ENCODE data around the gene PPM1E.
A peak's percentile ranks its signal among the peaks of the same experiment; 100 is the strongest.

The PPM1E gene

GRCh38 chr17:58932956-58933355, 177.3 kb downstream of the PPM1E start:
- TF ChIP-seq ZFP30 (CRISPR knock-in tag; IDR thresholded peaks at IDR 0.05) (no peak), ZC3H10 (CRISPR knock-in tag; IDR thresholded peaks at IDR 0.05) (no peak), POU6F1 (CRISPR knock-in tag; IDR thresholded peaks at IDR 0.05; ENCODE audit: borderline replicate concordance, low read depth) (no peak), ZNF8 (CRISPR knock-in tag; IDR thresholded peaks at IDR 0.05) (no peak), ZFP3 (CRISPR knock-in tag; IDR thresholded peaks at IDR 0.05) (no peak), GLIS3 (CRISPR knock-in tag; IDR thresholded peaks at IDR 0.05) (no peak), CREB5 (CRISPR knock-in tag; IDR thresholded peaks at IDR 0.05; ENCODE audit: low read depth) (no peak), CSDC2 (CRISPR knock-in tag; IDR thresholded peaks at IDR 0.05) (no peak), ARNTL (CRISPR knock-in tag; IDR thresholded peaks at IDR 0.05; ENCODE audit: borderline replicate concordance, low read depth) (no peak), RARB (CRISPR knock-in tag; IDR thresholded peaks at IDR 0.05) (no peak), TSHZ2 (CRISPR knock-in tag; IDR thresholded peaks at IDR 0.05) (no peak), OSR1 (CRISPR knock-in tag; IDR thresholded peaks at IDR 0.05) (no peak), SNAI2 (CRISPR knock-in tag; IDR thresholded peaks at IDR 0.05) (no peak), PPARA (CRISPR knock-in tag; IDR thresholded peaks at IDR 0.05; ENCODE audit: borderline replicate concordance) (no peak), ZNF565 (CRISPR knock-in tag; conservative IDR thresholded peaks at IDR 0.05; ENCODE audit: low read depth) (no peak), PATZ1 (CRISPR knock-in tag; IDR thresholded peaks at IDR 0.05; ENCODE audit: borderline replicate concordance) (no peak), TOX (CRISPR knock-in tag; IDR thresholded peaks at IDR 0.05; ENCODE audit: borderline replicate concordance) (no peak), ESRRG (CRISPR knock-in tag; IDR thresholded peaks at IDR 0.05) (no peak), ISL1 (CRISPR knock-in tag; IDR thresholded peaks at IDR 0.05) (no peak)
- no peak for ATAC-seq

- no peak for ATAC-seq
- TF ChIP-seq ISL1 (CRISPR knock-in tag; IDR thresholded peaks at IDR 0.05) (peak; percentile 23; the same call in 1 of the 2 replicates), PPARA (CRISPR knock-in tag; IDR thresholded peaks at IDR 0.05; ENCODE audit: borderline replicate concordance) (no peak), ZNF565 (CRISPR knock-in tag; conservative IDR thresholded peaks at IDR 0.05; ENCODE audit: low read depth) (no peak), POU6F1 (CRISPR knock-in tag; IDR thresholded peaks at IDR 0.05; ENCODE audit: borderline replicate concordance, low read depth) (no peak), ARNTL (CRISPR knock-in tag; IDR thresholded peaks at IDR 0.05; ENCODE audit: borderline replicate concordance, low read depth) (no peak)
These were observed 180.6 kb downstream of the PPM1E start for GRCh38 chr17:58936295-58936694.

- no peak for TF ChIP-seq ESRRG (CRISPR knock-in tag; IDR thresholded peaks at IDR 0.05)
- no peak for ATAC-seq
These were observed 188.5 kb downstream of the PPM1E start for GRCh38 chr17:58944166-58944565.

- ATAC-seq, result no peak
- no peak for TF ChIP-seq ZNF8 (CRISPR knock-in tag; IDR thresholded peaks at IDR 0.05)
- no peak for TF ChIP-seq CSRNP3 (CRISPR knock-in tag; IDR thresholded peaks at IDR 0.05)
- TF ChIP-seq ARNTL (CRISPR knock-in tag; IDR thresholded peaks at IDR 0.05; ENCODE audit: borderline replicate concordance, low read depth), result no peak
- no peak for TF ChIP-seq CSDC2 (CRISPR knock-in tag; IDR thresholded peaks at IDR 0.05)
- TF ChIP-seq PPARA (CRISPR knock-in tag; IDR thresholded peaks at IDR 0.05; ENCODE audit: borderline replicate concordance), result no peak
- no peak for TF ChIP-seq ZNF70 (CRISPR knock-in tag; IDR thresholded peaks at IDR 0.05)
- no peak for TF ChIP-seq PATZ1 (CRISPR knock-in tag; IDR thresholded peaks at IDR 0.05; ENCODE audit: borderline replicate concordance)
- TF ChIP-seq POU6F1 (CRISPR knock-in tag; IDR thresholded peaks at IDR 0.05; ENCODE audit: borderline replicate concordance, low read depth), result no peak
- no peak for TF ChIP-seq TOX (CRISPR knock-in tag; IDR thresholded peaks at IDR 0.05; ENCODE audit: borderline replicate concordance)
- no peak for TF ChIP-seq ZNF565 (CRISPR knock-in tag; conservative IDR thresholded peaks at IDR 0.05; ENCODE audit: low read depth)
These were observed 191.8 kb downstream of the PPM1E start for GRCh38 chr17:58947411-58947810.
